ENCODE results near the gene NLGN4Y. TPM values are rescaled to one million over a fixed set of nuclear protein-coding genes. Genes with fewer than 3 reads are reported as not detected.

Gene NLGN4Y
- total and polyA plus RNA-seq, 10 of the 15 experiments (the other 5 are each of a cell fraction or from before 2014, with no cell fraction given) = not detected

DNA sequence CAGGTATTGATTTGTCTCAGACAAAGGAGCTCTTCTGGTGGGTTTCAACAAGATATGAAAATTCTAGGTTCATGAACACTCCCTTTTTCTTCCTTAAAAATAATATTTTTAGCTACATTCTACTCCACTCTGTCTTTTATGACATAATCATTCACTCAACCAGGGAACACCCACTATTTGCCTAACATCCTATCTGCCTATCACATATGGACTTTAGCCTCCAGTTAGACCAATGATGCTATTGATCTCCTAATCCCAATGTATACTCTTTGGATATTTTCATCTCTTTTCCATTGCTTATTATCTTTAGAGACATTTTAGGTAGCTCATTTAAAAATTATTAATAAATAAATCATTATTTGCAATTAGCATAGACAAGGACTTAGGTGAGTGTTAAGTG lies 110.6 kb downstream of the NLGN4Y start (continued):
- no peak for TF ChIP-seq ATF2 (IDR thresholded peaks at IDR 0.05; ENCODE audit: low read length)
- no peak for TF ChIP-seq CBX3 (IDR thresholded peaks at IDR 0.05; ENCODE audit: borderline replicate concordance, low read depth)
- no peak for TF ChIP-seq PML (IDR thresholded peaks at IDR 0.05; ENCODE audit: low read length)
- TF ChIP-seq KDM1A (IDR thresholded peaks at IDR 0.05; ENCODE audit: borderline replicate concordance) = no peak
- TF ChIP-seq, protein P1, sequence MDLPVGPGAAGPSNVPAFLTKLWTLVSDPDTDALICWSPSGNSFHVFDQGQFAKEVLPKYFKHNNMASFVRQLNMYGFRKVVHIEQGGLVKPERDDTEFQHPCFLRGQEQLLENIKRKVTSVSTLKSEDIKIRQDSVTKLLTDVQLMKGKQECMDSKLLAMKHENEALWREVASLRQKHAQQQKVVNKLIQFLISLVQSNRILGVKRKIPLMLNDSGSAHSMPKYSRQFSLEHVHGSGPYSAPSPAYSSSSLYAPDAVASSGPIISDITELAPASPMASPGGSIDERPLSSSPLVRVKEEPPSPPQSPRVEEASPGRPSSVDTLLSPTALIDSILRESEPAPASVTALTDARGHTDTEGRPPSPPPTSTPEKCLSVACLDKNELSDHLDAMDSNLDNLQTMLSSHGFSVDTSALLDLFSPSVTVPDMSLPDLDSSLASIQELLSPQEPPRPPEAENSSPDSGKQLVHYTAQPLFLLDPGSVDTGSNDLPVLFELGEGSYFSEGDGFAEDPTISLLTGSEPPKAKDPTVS (IDR thresholded peaks at IDR 0.05; ENCODE audit: low read depth, low read length) = no peak
- TF ChIP-seq BCL11A (IDR thresholded peaks at IDR 0.05; ENCODE audit: low read depth, low read length) = no peak
- TF ChIP-seq NR2C2 (IDR thresholded peaks at IDR 0.05; ENCODE audit: borderline replicate concordance, control insufficient read depth, insufficient read length, low read depth) = no peak
- no peak for TF ChIP-seq RBBP5 (conservative IDR thresholded peaks at IDR 0.05)

DNA sequence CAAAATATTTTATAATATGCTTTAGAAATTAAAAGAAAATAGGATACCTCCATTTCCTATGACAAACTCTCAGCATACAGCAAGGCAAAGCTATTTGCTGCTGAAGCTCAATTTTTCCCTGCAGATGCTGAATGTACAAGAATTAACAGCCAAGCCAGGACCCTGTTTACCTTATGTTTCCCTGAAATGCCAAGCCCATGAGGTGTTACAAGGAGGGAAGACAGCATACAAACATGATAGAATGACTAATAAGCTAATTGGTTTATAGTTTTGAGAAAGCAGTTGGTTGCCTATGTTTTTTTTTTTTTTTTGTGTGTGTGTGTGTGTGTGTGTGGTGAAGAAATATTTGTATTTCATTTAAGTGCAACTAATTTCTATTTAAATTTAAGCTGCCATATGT lies 113.2 kb downstream of the NLGN4Y start:
- Histone ChIP-seq H3K4me1 (ENCODE audit: control insufficient read depth, insufficient read depth, low read length) (no peaks in the 10 kb centered on the region), H3K27me3 (replicated peaks in 1 of 2; ENCODE audit: control insufficient read depth in 2 of 2, insufficient read depth in 2 of 2, low read length in 1 of 2) (no peaks in the 10 kb centered on the region), H4K20me1 (ENCODE audit: control insufficient read depth, insufficient read depth) (no peaks in the 10 kb centered on the region), H3K27ac (ENCODE audit: control insufficient read depth, insufficient read depth) (no peak overlapping the region), H3K79me2 (ENCODE audit: control insufficient read depth, insufficient read depth, low read length) (no peaks in the 10 kb centered on the region), H3K9ac (ENCODE audit: control insufficient read depth, insufficient read depth, low read length) (no peak overlapping the region), H3K36me3 (ENCODE audit: control insufficient read depth in 2 of 2, insufficient read depth in 2 of 2, low read length in 1 of 2) (no peaks in the 10 kb centered on the region), H2AFZ (ENCODE audit: control insufficient read depth, low read depth, low read length) (no peak overlapping the region), H3K4me3 (no peak overlapping the region), H3K9me3 (replicated peaks; ENCODE audit: control insufficient read depth, insufficient read depth, low read length) (no peaks in the 10 kb centered on the region), H3K4me2 (ENCODE audit: control insufficient read depth, insufficient read depth) (no peak overlapping the region)
- ChIA-PET SMC1A (ENCODE audit: uncharacterized antibody, unreplicated experiment) (no interaction called here), POLR2A (no interaction called here), CTCF (no interaction called here), RAD21 (ENCODE audit: unreplicated experiment) (no interaction called here)
- in situ Hi-C loops (cut with MboI) (no loop called here), intact Hi-C loops (cut with micrococcal nuclease; ENCODE audit: unreplicated experiment) (no loop called here)
- no TSS peak for BruUV-seq (replicated peaks)
- ATAC-seq (no peak), FAIRE-seq (no peak), DNase-seq (ENCODE audit: low read depth, low spot score) (no peak)
- TF ChIP-seq SMAD1 (IDR thresholded peaks at IDR 0.05; ENCODE audit: low read depth, partially characterized antibody) (no peak), IKZF2 (IDR thresholded peaks at IDR 0.05) (no peak), CBX3 (IDR thresholded peaks at IDR 0.05; ENCODE audit: borderline replicate concordance, low read depth) (no peak), EZH2 (IDR thresholded peaks at IDR 0.05; ENCODE audit: borderline replicate concordance, control insufficient read depth, low read depth, low read length) (no peak), NRF1 (conservative IDR thresholded peaks at IDR 0.05; ENCODE audit: low read depth, low read length) (no peak), RCOR1 (conservative IDR thresholded peaks at IDR 0.05; ENCODE audit: low read depth, low read length) (no peak), ATF7 (IDR thresholded peaks at IDR 0.05; ENCODE audit: low read depth) (no peak), HDAC2 (IDR thresholded peaks at IDR 0.05) (no peak), SRF (IDR thresholded peaks at IDR 0.05; ENCODE audit: low read depth in 2 of 2, low read length in 2 of 2) (no peak), SUZ12 (IDR thresholded peaks at IDR 0.05; ENCODE audit: unreplicated experiment) (no peak), MTA3 (IDR thresholded peaks at IDR 0.05; ENCODE audit: borderline replicate concordance, low read length) (no peak), TCF7 (IDR thresholded peaks at IDR 0.05; ENCODE audit: borderline replicate concordance) (no peak), IRF4 (IDR thresholded peaks at IDR 0.05; ENCODE audit: low read depth, low read length) (no peak)
- TF ChIP-seq, protein P1 (IDR thresholded peaks at IDR 0.05; ENCODE audit: low read depth, low read length) = no peak

All from GM12878 (cell line).